ENCODE data around the gene SPATA6L. TPM values are rescaled to one million over a fixed set of nuclear protein-coding genes. Genes with fewer than 3 reads are reported as not detected.

Gene SPATA6L
- total and polyA plus RNA-seq, 2 experiments from 2014 or later, result 1.7 to 1.9 TPM

DNA sequence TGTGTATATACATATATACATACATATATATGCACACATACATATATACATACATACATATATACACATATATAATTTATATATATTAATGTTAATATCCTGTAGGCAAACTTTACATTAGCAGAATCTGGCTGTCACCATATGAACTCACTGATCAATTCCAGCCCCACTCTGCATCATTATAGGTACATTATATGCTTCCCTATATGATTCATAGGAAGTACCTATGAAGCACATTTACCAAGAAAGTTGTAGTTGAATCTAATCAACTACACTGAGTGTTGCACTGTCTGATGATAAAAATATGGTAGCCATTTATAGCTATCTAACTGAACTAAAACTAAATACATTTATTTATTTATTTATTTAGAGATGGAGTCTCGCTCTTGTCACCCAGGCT is 5.5 kb upstream of the SPATA6L start:
- Histone ChIP-seq H3K9me2 (ENCODE audit: insufficient read depth) (no peaks in the 10 kb centered on the region), H3F3A (replicated peaks; ENCODE audit: low read depth) (no peaks in the 10 kb centered on the region), H3K4me2 (no peak overlapping the region), H3K4me1 (ENCODE audit: insufficient read depth) (peaks cover 10% of the 10 kb centered on the region), H3K79me2 (replicated peaks; ENCODE audit: insufficient read depth) (no peaks in the 10 kb centered on the region), H3K27me3 (ENCODE audit: insufficient read depth) (no peaks in the 10 kb centered on the region), H4K20me1 (replicated peaks; ENCODE audit: insufficient read depth) (no peaks in the 10 kb centered on the region), H3K36me3 (ENCODE audit: insufficient read depth) (no peaks in the 10 kb centered on the region), H3K4me3 (no peak overlapping the region), H2AFZ (no peak overlapping the region), H3K27ac (ENCODE audit: low read depth) (no peak overlapping the region)
- Mint-ChIP-seq H3K27ac (no peak overlapping the region), H3K9me3 (no peaks in the 10 kb centered on the region), H3K4me1 (peaks cover 20% of the 10 kb centered on the region), H3K36me3 (ENCODE audit: low read depth) (no peaks in the 10 kb centered on the region), H3K27me3 (ENCODE audit: insufficient read depth, low read depth, poor library complexity) (peaks cover 3% of the 10 kb centered on the region), H3K4me3 (no peak overlapping the region)
- ATAC-seq, result no peak
- TF ChIP-seq CTCF (conservative IDR thresholded peaks at IDR 0.05; ENCODE audit: low read depth in 2 of 2) (no peak), POLR2AphosphoS5 (IDR thresholded peaks at IDR 0.05; ENCODE audit: low read depth) (no peak), EZH2 (IDR thresholded peaks at IDR 0.05; ENCODE audit: low read depth, unreplicated experiment) (no peak), STAT1 (IDR thresholded peaks at IDR 0.05; ENCODE audit: unreplicated experiment) (no peak), ZNF114 (CRISPR knock-in tag; IDR thresholded peaks at IDR 0.05) (no peak), CREB1 (CRISPR knock-in tag; IDR thresholded peaks at IDR 0.05; ENCODE audit: low read depth) (no peak), NANOG (IDR thresholded peaks at IDR 0.05; ENCODE audit: borderline replicate concordance) (no peak), EZH2phosphoT487 (IDR thresholded peaks at IDR 0.05; ENCODE audit: unreplicated experiment) (no peak), ZNF331 (CRISPR knock-in tag; IDR thresholded peaks at IDR 0.05; ENCODE audit: low read depth) (no peak), ETS1 (IDR thresholded peaks at IDR 0.05) (no peak), ZNF462 (CRISPR knock-in tag; IDR thresholded peaks at IDR 0.05) (no peak), JUNB (IDR thresholded peaks at IDR 0.05; ENCODE audit: unreplicated experiment) (no peak)
- no peak for DNase-seq (ENCODE audit: low spot score)
